ENCODE results near the gene SYVN1.

SYVN1 gene

GRCh38 chr11:65087216-65087615 lies 47.1 kb downstream of the SYVN1 start:
- no peak for TF ChIP-seq CTCF (IDR thresholded peaks at IDR 0.05; ENCODE audit: insufficient read depth, low read length, missing control alignments)
- ChIA-PET POLR2A (interaction anchor here (1.1 kb wide), 1 partner anchor 22 kb away, joined by 3 read pairs; no protein-coding TSS in a partner anchor), CTCF (interaction anchor here (1.4 kb wide), 1 partner anchor 23 kb away, joined by 4 read pairs; no protein-coding TSS in a partner anchor)
- H3K4me3 ChIP-seq (ENCODE audit: low read depth, low read length) = no peak overlapping the region
- no peak for DNase-seq (ENCODE audit: low read depth, low spot score)

- no peak for TF ChIP-seq CTCF (IDR thresholded peaks at IDR 0.05; ENCODE audit: insufficient read depth, low read length, missing control alignments)
- no peak overlapping the region for H3K4me3 ChIP-seq (ENCODE audit: low read depth, low read length)
- DNase-seq (ENCODE audit: low read depth, low spot score) = no peak
- POLR2A ChIA-PET = interaction anchor here (1.1 kb wide), 1 partner anchor 22 kb away, joined by 3 read pairs; no protein-coding TSS in a partner anchor
- CTCF ChIA-PET = interaction anchor here (0.6 to 1.4 kb wide), 2 partner anchors 23 to 73 kb away, joined by 3 to 4 read pairs; partner anchors contain the start of gene ARL2
Observed at GRCh38 chr11:65086809-65087208, 47.5 kb downstream of the SYVN1 start.

GRCh38 chr11:65085446-65085845 lies 48.9 kb downstream of the SYVN1 start:
- no peak for DNase-seq (ENCODE audit: low read depth, low spot score)
- TF ChIP-seq CTCF (IDR thresholded peaks at IDR 0.05; ENCODE audit: insufficient read depth, low read length, missing control alignments) = no peak
- peak overlapping the region; percentile 16; the same call in 1 of the 2 replicates for H3K4me3 ChIP-seq (ENCODE audit: low read depth, low read length)
- ChIA-PET CTCF (interaction anchor here (0.8 to 1.3 kb wide), 6 partner anchors 9 to 71 kb away, joined by 3 to 9 read pairs (median 4); partner anchors contain the start of gene ARL2), POLR2A (interaction anchor here (0.7 kb wide), 1 partner anchor 11 kb away, joined by 4 read pairs; the partner anchor contains the start of gene VPS51)

- TF ChIP-seq CTCF (IDR thresholded peaks at IDR 0.05; ENCODE audit: insufficient read depth, low read length, missing control alignments) = no peak
- DNase-seq (ENCODE audit: low read depth, low spot score) = no peak
- ChIA-PET POLR2A (interaction anchor here (0.7 kb wide), 1 partner anchor 12 kb away, joined by 4 read pairs; the partner anchor contains the start of gene VPS51), CTCF (interaction anchor here (0.8 to 1.3 kb wide), 6 partner anchors 10 to 71 kb away, joined by 3 to 9 read pairs (median 4); partner anchors contain the start of gene ARL2)
- peak overlapping the region; percentile 97 for H3K4me3 ChIP-seq (ENCODE audit: low read depth, low read length)
Observed at GRCh38 chr11:65084598-65085375, 49.5 kb downstream of the SYVN1 start.

- peak within 1 kb of the TSS; percentile 97 for H3K4me3 ChIP-seq (ENCODE audit: low read depth, low read length)
- ChIA-PET POLR2A (interaction anchor here (1.4 kb wide), 1 partner anchor 11 kb away, joined by 4 read pairs; no protein-coding TSS in a partner anchor), CTCF (interaction anchor here (1.1 to 2.5 kb wide), 3 partner anchors 11 to 70 kb away, joined by 4 to 12 read pairs (median 7); partner anchors contain the start of gene ARL2)
- TF ChIP-seq CTCF (IDR thresholded peaks at IDR 0.05; ENCODE audit: insufficient read depth, low read length, missing control alignments) = no peak
- peak; percentile 59 for DNase-seq (ENCODE audit: low read depth, low spot score)
Observed at GRCh38 chr11:65083834-65084597, 50.3 kb downstream of the SYVN1 start, which contains the start of the genes CDCA5 and ZFPL1. Gene CDCA5 (minus strand): TSS chr11:65084040. CDS start chr11:65083978, 62 bp downstream. Gene ZFPL1 (plus strand): TSS chr11:65084222. CDS start chr11:65084699, 477 bp downstream.
